ACC112 (cell line): Measurements from ENCODE around the gene FBXW11.
"Not testable (repeated sequence)": the region's sequence is repeated elsewhere in the genome, so short reads cannot be mapped to it uniquely, and the experiment has no call there.

ENCODE experiments used
- H2AFZ ChIP-seq: fragments of 200-600 bp; sonication (generic); one replicate; pipeline ENCODE4 v1.6.0; 2017; ENCODE audit warnings: antibody characterized with exemption, low read length; ENCODE audit not compliant: unreplicated experiment
- H3K27ac ChIP-seq: fragments of 200-600 bp; sonication (generic); 2 replicates; pipeline ENCODE4 v1.5.1; 2014; ENCODE audit warnings: low read depth, mild to moderate bottlenecking, antibody characterized with exemption, low read length, moderate library complexity
- H3K27me3 ChIP-seq: fragments of 200-600 bp; sonication (generic); 2 replicates; pipeline ENCODE4 v1.6.1; 2014; ENCODE audit warnings: mild to moderate bottlenecking, antibody characterized with exemption, low read length, moderate library complexity, mixed read lengths; ENCODE audit not compliant: insufficient read depth
- H3K36me3 ChIP-seq: fragments of 200-600 bp; sonication (generic); 2 replicates; pipeline ENCODE4 v1.6.1; 2016; ENCODE audit warnings: mild to moderate bottlenecking, antibody characterized with exemption, low read length, moderate library complexity, mixed read lengths; ENCODE audit not compliant: insufficient read depth
- H3K4me1 ChIP-seq: fragments of 200-600 bp; sonication (generic); one replicate; pipeline ENCODE4 v1.6.1; 2016; ENCODE audit warnings: low read length, mixed read lengths; ENCODE audit not compliant: insufficient read depth, unreplicated experiment, control insufficient read depth
- H3K4me3 ChIP-seq: fragments of 200-600 bp; sonication (generic); 2 replicates; pipeline ENCODE4 v1.5.1; 2014; ENCODE audit warnings: mild to moderate bottlenecking, low read depth, low read length
- H3K79me2 ChIP-seq: fragments of 200-600 bp; sonication (generic); one replicate; pipeline ENCODE4 v1.6.0; 2016; ENCODE audit warnings: low read length; ENCODE audit not compliant: control insufficient read depth, unreplicated experiment, insufficient read depth

The FBXW11 gene

GRCh38 chr5:171895081-171895480, 111.4 kb downstream of the FBXW11 start:
- no peak overlapping the region for H3K4me3 ChIP-seq
- H3K27ac ChIP-seq, result no peak overlapping the region
- H3K27me3 ChIP-seq, result no peaks in the 10 kb centered on the region
- H2AFZ ChIP-seq, result no peak overlapping the region
- H3K4me1 ChIP-seq, result peaks cover 37% of the 10 kb centered on the region
- no peaks in the 10 kb centered on the region for H3K36me3 ChIP-seq
- H3K79me2 ChIP-seq, result no peaks in the 10 kb centered on the region

DNA sequence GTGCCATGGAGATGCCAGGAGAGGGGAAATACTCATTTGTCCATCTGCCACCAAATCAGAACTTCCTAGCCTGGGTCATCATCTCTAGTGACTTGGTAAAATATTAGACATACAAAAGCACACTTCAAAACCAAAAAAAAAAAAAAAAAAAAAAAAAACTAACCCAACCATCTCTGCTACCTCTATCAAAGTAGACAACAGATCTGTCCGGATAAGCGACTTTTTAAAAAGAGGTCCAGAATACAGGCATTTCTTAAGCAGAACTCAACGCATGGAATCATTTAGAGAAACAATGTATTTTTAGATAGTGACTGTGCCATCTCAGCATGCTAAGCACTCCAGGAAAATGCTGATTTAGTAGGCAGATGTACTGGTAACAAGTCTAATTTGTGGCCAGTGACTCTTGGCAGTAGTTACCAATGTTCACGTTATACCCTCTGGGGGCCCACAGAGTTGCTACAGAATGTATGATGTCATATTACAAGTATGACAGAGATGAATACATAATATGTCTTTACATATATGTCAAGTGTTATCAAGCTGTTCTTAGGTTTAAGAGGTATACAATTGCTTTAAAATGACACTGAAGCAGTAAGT, 113.0 kb downstream of the FBXW11 start:
- no peaks in the 10 kb centered on the region for H3K27me3 ChIP-seq
- no peaks in the 10 kb centered on the region for H3K79me2 ChIP-seq
- peaks cover 7% of the 10 kb centered on the region for H3K36me3 ChIP-seq

GRCh38 chr5:171891595-171891994, 114.8 kb downstream of the FBXW11 start:
- Histone ChIP-seq H3K36me3 (peaks cover 10% of the 10 kb centered on the region), H3K4me3 (no peak overlapping the region), H3K79me2 (no peaks in the 10 kb centered on the region)

More for the DNA sequence above, 113.0 kb downstream of the FBXW11 start:
- no peak overlapping the region for H3K27ac ChIP-seq
- peaks cover 20% of the 10 kb centered on the region for H3K4me1 ChIP-seq
- H3K4me3 ChIP-seq, result no peak overlapping the region
- no peak overlapping the region for H2AFZ ChIP-seq

GRCh38 chr5:171891150-171891549, 115.3 kb downstream of the FBXW11 start:
- H3K36me3 ChIP-seq, result peaks cover 10% of the 10 kb centered on the region
- no peak overlapping the region for H3K27ac ChIP-seq
- H2AFZ ChIP-seq, result no peak overlapping the region
- H3K4me3 ChIP-seq, result no peak overlapping the region
- no peaks in the 10 kb centered on the region for H3K27me3 ChIP-seq
- H3K79me2 ChIP-seq, result no peaks in the 10 kb centered on the region
- peaks cover 16% of the 10 kb centered on the region for H3K4me1 ChIP-seq

More at GRCh38 chr5:171891595-171891994, 114.8 kb downstream of the FBXW11 start:
- H3K4me1 ChIP-seq, result peaks cover 16% of the 10 kb centered on the region
- H2AFZ ChIP-seq, result no peak overlapping the region
- H3K27ac ChIP-seq, result no peak overlapping the region
- H3K27me3 ChIP-seq, result no peaks in the 10 kb centered on the region

GRCh38 chr5:171888051-171888481, 118.4 kb downstream of the FBXW11 start:
- Histone ChIP-seq H3K4me3 (no peak overlapping the region), H3K27me3 (no peaks in the 10 kb centered on the region), H3K4me1 (peaks cover 2% of the 10 kb centered on the region), H3K79me2 (no peaks in the 10 kb centered on the region), H2AFZ (no peak overlapping the region), H3K36me3 (peaks cover 10% of the 10 kb centered on the region), H3K27ac (no peak overlapping the region)

DNA sequence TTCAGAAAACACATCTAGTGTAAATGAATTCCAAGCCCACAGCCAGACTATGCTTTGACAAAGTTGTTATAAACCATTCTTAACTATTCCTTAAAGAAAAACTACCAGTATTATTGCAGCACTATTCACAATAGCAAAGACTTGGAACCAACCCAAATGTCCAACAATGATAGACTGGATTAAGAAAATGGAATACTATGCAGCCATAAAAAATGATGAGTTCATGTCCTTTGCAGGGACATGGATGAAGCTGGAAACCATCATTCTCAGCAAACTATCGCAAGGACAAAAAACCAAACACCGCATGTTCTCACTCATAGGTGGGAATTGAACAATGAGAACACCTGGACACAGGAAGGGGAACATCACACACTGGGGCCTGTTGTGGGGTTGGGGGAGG, 120.4 kb downstream of the FBXW11 start:
- not testable (repeated sequence) for H3K27me3 ChIP-seq, H3K36me3 ChIP-seq, H3K4me3 ChIP-seq, H3K79me2 ChIP-seq, H2AFZ ChIP-seq, H3K27ac ChIP-seq, H3K4me1 ChIP-seq

DNA sequence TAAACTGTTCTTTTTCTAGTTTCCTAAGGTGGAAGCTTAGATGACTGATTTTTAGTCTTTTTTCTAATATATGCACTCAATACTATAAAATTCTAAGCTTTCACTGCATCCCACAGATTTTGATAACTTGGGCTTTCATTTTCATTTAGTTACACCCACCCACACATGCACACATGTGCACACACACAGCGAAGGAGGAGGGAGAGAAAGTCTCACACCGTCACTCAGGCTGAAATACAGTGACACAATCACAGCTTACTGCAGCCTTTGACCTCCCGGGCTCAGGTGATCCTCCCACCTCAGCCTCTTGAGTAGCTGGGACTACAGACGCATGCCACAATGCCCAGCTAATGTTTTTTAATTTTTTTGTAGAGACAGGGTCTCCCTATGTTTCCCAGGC, 124.3 kb downstream of the FBXW11 start:
- Histone ChIP-seq H3K27me3 (no peaks in the 10 kb centered on the region), H2AFZ (no peak overlapping the region), H3K79me2 (no peaks in the 10 kb centered on the region), H3K4me3 (no peak overlapping the region), H3K4me1 (no peaks in the 10 kb centered on the region), H3K27ac (no peak overlapping the region), H3K36me3 (no peaks in the 10 kb centered on the region; the same call in 1 of the 2 replicates)

GRCh38 chr5:171874234-171874633, 132.2 kb downstream of the FBXW11 start:
- H2AFZ ChIP-seq, result no peak overlapping the region

GRCh38 chr5:171872666-171873065, 133.8 kb downstream of the FBXW11 start:
- H3K27me3 ChIP-seq, result no peaks in the 10 kb centered on the region
- no peak overlapping the region for H3K4me3 ChIP-seq
- no peak overlapping the region for H3K27ac ChIP-seq
- no peak overlapping the region for H2AFZ ChIP-seq
- peaks cover 3% of the 10 kb centered on the region for H3K79me2 ChIP-seq
- H3K36me3 ChIP-seq, result peaks cover 18% of the 10 kb centered on the region; the same call in 1 of the 2 replicates
- peaks cover 30% of the 10 kb centered on the region for H3K4me1 ChIP-seq

More at GRCh38 chr5:171874234-171874633, 132.2 kb downstream of the FBXW11 start:
- Histone ChIP-seq H3K79me2 (peaks cover 3% of the 10 kb centered on the region), H3K4me3 (no peak overlapping the region), H3K27me3 (no peaks in the 10 kb centered on the region), H3K27ac (peak overlapping the region; percentile 25; the same call in 1 of the 2 replicates), H3K4me1 (peaks cover 20% of the 10 kb centered on the region), H3K36me3 (peaks cover 14% of the 10 kb centered on the region)

- peaks cover 39% of the 10 kb centered on the region for H3K4me1 ChIP-seq
- no peaks in the 10 kb centered on the region for H3K27me3 ChIP-seq
- no peak overlapping the region for H3K27ac ChIP-seq
- H3K36me3 ChIP-seq, result peaks cover 18% of the 10 kb centered on the region; the same call in 1 of the 2 replicates
- H3K4me3 ChIP-seq, result no peak overlapping the region
- H3K79me2 ChIP-seq, result peaks cover 6% of the 10 kb centered on the region
- no peak overlapping the region for H2AFZ ChIP-seq
Measured at GRCh38 chr5:171871711-171872110, 134.7 kb downstream of the FBXW11 start.

- Histone ChIP-seq H3K27me3 (no peaks in the 10 kb centered on the region), H3K36me3 (peaks cover 9% of the 10 kb centered on the region; the same call in 1 of the 2 replicates), H2AFZ (no peak overlapping the region)
Measured at GRCh38 chr5:171869956-171870355, 136.5 kb downstream of the FBXW11 start.

More at GRCh38 chr5:171869956-171870355, 136.5 kb downstream of the FBXW11 start:
- Histone ChIP-seq H3K27ac (no peak overlapping the region), H3K4me3 (no peak overlapping the region), H3K4me1 (peaks cover 40% of the 10 kb centered on the region), H3K79me2 (peaks cover 8% of the 10 kb centered on the region)
